HCT116 (cell line): Measurements from ENCODE around the gene DTWD1. TPM values are rescaled to one million over a fixed set of nuclear protein-coding genes. Genes with fewer than 3 reads are reported as not detected.

Experiments used
- ATAC-seq: fragments of 200-7000 bp; cut with Tn5 transposase; 2 replicates; pipeline ENCODE4 v1.9.1; 2020; ENCODE audit warnings: mild to moderate bottlenecking, moderate library complexity
- BruUV-seq: library from RNA; stranded (reverse); fragments of 400-500 nt; replicated peaks from 2 replicates; lab custom pipeline; 2021; lab: Mats Ljungman, UMichigan
- CTCF ChIA-PET: fragments of 300-600 bp; sonication (Branson Sonifier 250); formaldehyde crosslinking; loops from one replicate; lab custom pipeline; 2021; ENCODE audit warnings: antibody characterized with exemption; lab: Charles Lee
- POLR2A ChIA-PET: fragments of 300-600, 350-600 bp; sonication (Branson Sonifier 250); formaldehyde crosslinking; loops from one replicate; lab custom pipeline; 2021; ENCODE audit warnings: antibody characterized with exemption; lab: Charles Lee
- RAD21 ChIA-PET, 2 experiments: fragments of 300-600 bp; sonication (Branson Sonifier 250); formaldehyde crosslinking; loops; one replicate each; lab custom pipeline; 2023; ENCODE audit warnings: low total read pairs in 2 of 2; ENCODE audit not compliant: uncharacterized antibody in 2 of 2, unreplicated experiment in 2 of 2, low non-redundant PET in 1 of 2; lab: Charles Lee
- DNase-seq: peaks from one replicate; pipeline ENCODE4 v3.0.0-alpha.2; 2010; ENCODE audit warnings: low read depth, low spot score
- H2AFZ ChIP-seq: fragments of 200-600 bp; shearing (Covaris generic), sonication (generic); 2 replicates; pipeline ENCODE4 v1.6.1; 2017; ENCODE audit warnings: low read depth, mixed run types, mixed read lengths, antibody characterized with exemption, low read length; ENCODE audit not compliant: poor library complexity, severe bottlenecking
- H3K27ac ChIP-seq: 2 replicates; pipeline ENCODE4 v1.5.1; 2012; ENCODE audit warnings: low read depth, low read length
- H3K27me3 ChIP-seq: fragments of 200-600 bp; sonication (generic); 2 replicates; pipeline ENCODE4 v1.6.1; 2016; ENCODE audit warnings: mixed run types, low read length, mixed read lengths; ENCODE audit not compliant: insufficient read depth
- H3K36me3 ChIP-seq, 2 experiments: fragments of 200-500 bp in 1 of 2; fragments of 200-600 bp in 1 of 2; sonication (Bioruptor generic) in 1 of 2; sonication (generic) in 1 of 2; 2 replicates each; pipeline versions ENCODE4 v1.5.1 to v1.6.1; 2014 to 2016; ENCODE audit warnings: low read length in 2 of 2, inconsistent platforms in 1 of 2, mixed read lengths in 1 of 2, mixed run types in 1 of 2; ENCODE audit not compliant: insufficient read depth in 2 of 2, control insufficient read depth in 1 of 2
- H3K4me1 ChIP-seq, 2 experiments: fragments of 200-600 bp in 1 of 2; sonication (generic) in 1 of 2; 2 replicates each; pipeline versions ENCODE4 v1.5.1 to v1.6.1; 2012 to 2017; ENCODE audit warnings: low read length in 2 of 2, inconsistent platforms in 1 of 2, mild to moderate bottlenecking in 1 of 2, mixed read lengths in 1 of 2, mixed run types in 1 of 2, moderate library complexity in 1 of 2; ENCODE audit not compliant: insufficient read depth in 2 of 2, control insufficient read depth in 1 of 2
- H3K4me2 ChIP-seq: fragments of 200-600 bp; sonication (generic); 2 replicates; pipeline ENCODE4 v1.6.1; 2017; ENCODE audit warnings: mixed run types, low read length, mixed read lengths
- H3K4me3 ChIP-seq, 2 experiments: fragments of 200-600 bp in 1 of 2; sonication (generic) in 1 of 2; replicated peaks in 1 of 2; 2 replicates each; pipeline ENCODE4 v1.5.1; 2011 to 2016; ENCODE audit warnings: low read length in 2 of 2, control low read depth in 1 of 2, low read depth in 1 of 2, mild to moderate bottlenecking in 1 of 2, mixed read lengths in 1 of 2, mixed run types in 1 of 2
- H3K79me2 ChIP-seq: fragments of 200-600 bp; sonication (generic); 2 replicates; pipeline ENCODE4 v1.6.1; 2017; ENCODE audit warnings: mild to moderate bottlenecking, mixed run types, low read length, moderate library complexity, mixed read lengths; ENCODE audit not compliant: insufficient read depth
- H3K9ac ChIP-seq: fragments of 200-600 bp; sonication (generic); 2 replicates; pipeline ENCODE4 v1.6.1; 2016; ENCODE audit warnings: low read length, mixed read lengths
- H3K9me2 ChIP-seq: fragments of 200-600 bp; sonication (generic), shearing (Covaris generic); 2 replicates; pipeline ENCODE4 v1.6.1; 2017; ENCODE audit warnings: mixed run types, mild to moderate bottlenecking, moderate library complexity; ENCODE audit not compliant: insufficient read depth
- H3K9me3 ChIP-seq, 2 experiments: fragments of 200-500 bp in 1 of 2; fragments of 200-600 bp in 1 of 2; sonication (Bioruptor generic) in 1 of 2; sonication (generic) in 1 of 2; 2 replicates each; pipeline ENCODE4 v1.6.1; 2014 to 2017; ENCODE audit warnings: low read length in 2 of 2, mixed read lengths in 2 of 2, inconsistent platforms in 1 of 2, low read depth in 1 of 2, mild to moderate bottlenecking in 1 of 2, mixed run types in 1 of 2, moderate library complexity in 1 of 2; ENCODE audit not compliant: control insufficient read depth in 1 of 2, insufficient read depth in 1 of 2
- H4K20me1 ChIP-seq: fragments of 200-600 bp; sonication (generic), shearing (Covaris generic); 2 replicates; pipeline ENCODE4 v1.6.1; 2017; ENCODE audit warnings: mixed run types, mild to moderate bottlenecking, moderate library complexity; ENCODE audit not compliant: insufficient read depth
- ATF3 ChIP-seq: IDR thresholded peaks from 2 replicates; pipeline ENCODE4 v1.6.1; 2012
- CBX3 ChIP-seq: IDR thresholded peaks from 2 replicates; pipeline ENCODE4 v1.6.1; 2012; ENCODE audit warnings: low read depth
- CEBPB ChIP-seq: IDR thresholded peaks from 2 replicates; pipeline ENCODE4 v1.6.1; 2012; ENCODE audit warnings: low read depth
- CTCF ChIP-seq, 3 experiments: fragments of 200-600 bp in 1 of 3; sonication (generic) in 1 of 3; IDR thresholded peaks in 2 of 3; conservative IDR thresholded peaks in 1 of 3; 2 replicates each; pipeline ENCODE4 v1.5.1; 2012 to 2017; ENCODE audit warnings: low read depth in 2 of 3, low read length in 2 of 3, antibody characterized with exemption in 1 of 3, borderline replicate concordance in 1 of 3, control low read depth in 1 of 3, mild to moderate bottlenecking in 1 of 3, mixed read lengths in 1 of 3, mixed run types in 1 of 3, moderate library complexity in 1 of 3; ENCODE audit not compliant: insufficient read depth in 1 of 3
- EGR1 ChIP-seq: IDR thresholded peaks from 2 replicates; pipeline ENCODE4 v1.6.1; 2012; ENCODE audit warnings: low read depth
- EZH2 ChIP-seq: fragments of 200-600 bp; sonication (generic); IDR thresholded peaks from 2 replicates; pipeline ENCODE4 v1.6.1; 2017; ENCODE audit warnings: antibody characterized with exemption, mixed run types
- FOSL1 ChIP-seq: IDR thresholded peaks from 2 replicates; pipeline ENCODE4 v1.6.1; 2012; ENCODE audit warnings: low read depth
- RAD21 ChIP-seq: IDR thresholded peaks from 2 replicates; pipeline ENCODE4 v1.6.1; 2012; ENCODE audit warnings: low read depth, mild to moderate bottlenecking
- SRF ChIP-seq: IDR thresholded peaks from 2 replicates; pipeline ENCODE4 v1.6.1; 2012; ENCODE audit warnings: low read depth
- TCF7L2 ChIP-seq: IDR thresholded peaks from 2 replicates; pipeline ENCODE4 v1.7.0; 2011; ENCODE audit warnings: borderline replicate concordance, inconsistent platforms; ENCODE audit not compliant: insufficient read depth, insufficient read length; ENCODE audit errors: extremely low read depth
- ZBTB33 ChIP-seq: IDR thresholded peaks from 2 replicates; pipeline ENCODE4 v1.6.1; 2011; ENCODE audit warnings: mild to moderate bottlenecking, low read length, moderate library complexity; ENCODE audit not compliant: insufficient replicate concordance; ENCODE audit errors: extremely low read depth
- ZFX ChIP-seq: fragments of 450-650 bp; IDR thresholded peaks from 2 replicates; pipeline ENCODE4 v1.6.1; 2017
- ZNF274 ChIP-seq: fragments of 200-500 bp; sonication (Bioruptor generic); IDR thresholded peaks from 2 replicates; pipeline ENCODE4 v1.6.1; 2014; ENCODE audit warnings: mild to moderate bottlenecking, low read depth, low read length, inconsistent platforms
- intact Hi-C: fragments of 100-400 bp; cut with micrococcal nuclease; formaldehyde crosslinking; loops from 2 replicates; pipeline ENCODE4 v1.10.0; 2022
- total RNA-seq: library from RNA; stranded (reverse); gene quantifications from one replicate; pipeline ENCODE4 v1.2.1, GENCODE V29; 2021; ENCODE audit not compliant: unreplicated experiment

DTWD1 gene
- total RNA-seq, 1 experiment from 2014 or later = 34.5 TPM

GRCh38 chr15:49693498-49693897 lies 72.7 kb downstream of the DTWD1 start:
- RAD21 ChIA-PET = no interaction called here
- BruUV-seq = no TSS peak

GRCh38 chr15:49696433-49696832 lies 75.6 kb downstream of the DTWD1 start:
- ChIA-PET RAD21 (no interaction called here), CTCF (no interaction called here), POLR2A (no interaction called here)
- no peaks in the 10 kb centered on the region for H3K79me2 ChIP-seq
- no peak overlapping the region for H3K27ac ChIP-seq
- H3K4me3 ChIP-seq = no peak overlapping the region
- no peaks in the 10 kb centered on the region for H3K9me3 ChIP-seq
- DNase-seq (no peak), ATAC-seq (no peak)
- BruUV-seq = no TSS peak
- no peak overlapping the region for H3K4me2 ChIP-seq
- no peaks in the 10 kb centered on the region for H3K4me1 ChIP-seq
- H3K27me3 ChIP-seq = no peaks in the 10 kb centered on the region
- intact Hi-C loops = no loop called here
- no peaks in the 10 kb centered on the region for H3K36me3 ChIP-seq
- H4K20me1 ChIP-seq = no peaks in the 10 kb centered on the region
- H2AFZ ChIP-seq = no peak overlapping the region
- no peak overlapping the region for H3K9ac ChIP-seq
- H3K9me2 ChIP-seq = no peaks in the 10 kb centered on the region
- TF ChIP-seq ATF3 (no peak), SRF (no peak), ZFX (no peak), EGR1 (no peak), FOSL1 (no peak), RAD21 (no peak), CTCF (IDR thresholded peaks at IDR 0.05 in 2 of 3, conservative IDR thresholded peaks at IDR 0.05 in 1 of 3; ENCODE audit: borderline replicate concordance in 1 of 3, insufficient read depth in 1 of 3, low read depth in 2 of 3, low read length in 2 of 3) (no peak), TCF7L2 (no peak)

More at GRCh38 chr15:49693498-49693897, 72.7 kb downstream of the DTWD1 start:
- H3K27ac ChIP-seq = no peak overlapping the region
- TF ChIP-seq RAD21 = no peak
- no peak for TF ChIP-seq TCF7L2
- no peak for TF ChIP-seq ZBTB33
- no peak for TF ChIP-seq ZFX
- TF ChIP-seq CBX3 = no peak
- no peak for TF ChIP-seq ZNF274
- no peak for TF ChIP-seq CEBPB
- no peak for TF ChIP-seq FOSL1
- TF ChIP-seq EZH2 = no peak
- no peaks in the 10 kb centered on the region for H3K4me1 ChIP-seq
- H3K27me3 ChIP-seq = no peaks in the 10 kb centered on the region
- ATAC-seq (no peak), DNase-seq (no peak)
- no peak overlapping the region for H3K4me2 ChIP-seq
- no peaks in the 10 kb centered on the region for H3K36me3 ChIP-seq
- POLR2A ChIA-PET = no interaction called here
- H3K9me2 ChIP-seq = no peaks in the 10 kb centered on the region
- no peak overlapping the region for H3K4me3 ChIP-seq
- H2AFZ ChIP-seq = no peak overlapping the region
- intact Hi-C loops = no loop called here
- CTCF ChIA-PET = no interaction called here
- H3K9ac ChIP-seq = no peak overlapping the region
- H3K9me3 ChIP-seq = no peaks in the 10 kb centered on the region
- H3K79me2 ChIP-seq = no peaks in the 10 kb centered on the region
- no peaks in the 10 kb centered on the region for H4K20me1 ChIP-seq
